Lung (tissue), 12 donors: ENCODE results near the gene SLCO2B1. TPM values are rescaled to one million over a fixed set of nuclear protein-coding genes. Genes with fewer than 3 reads are reported as not detected.

Experiments
- ATAC-seq: fragments of 200-7000 bp; cut with Tn5 transposase; one replicate; pipeline ENCODE4 v1.9.1; 2020; ENCODE audit warnings: moderate number of reproducible peaks; ENCODE audit not compliant: insufficient read depth, low FRiP score
- DNase-seq, 3 donors: peaks; one replicate each; pipeline ENCODE4 v3.0.0-alpha.2; 2013 to 2017
- H3K27ac ChIP-seq, 2 donors: one replicate each; pipeline ENCODE4 v1.5.1; 2013; ENCODE audit warnings: mild to moderate bottlenecking in 2 of 2, moderate library complexity in 2 of 2, control low read depth in 1 of 2, inconsistent platforms in 1 of 2, low read depth in 1 of 2, low read length in 1 of 2
- H3K27me3 ChIP-seq, 3 donors: one replicate each; pipeline ENCODE4 v1.5.1; 2013; ENCODE audit warnings: low read length in 2 of 3; ENCODE audit not compliant: control insufficient read depth in 3 of 3, insufficient read depth in 3 of 3
- H3K36me3 ChIP-seq, 4 donors: one replicate each; pipeline ENCODE4 v1.5.1; 2013; ENCODE audit warnings: low read length in 4 of 4, mild to moderate bottlenecking in 1 of 4, moderate library complexity in 1 of 4; ENCODE audit not compliant: control insufficient read depth in 4 of 4, insufficient read depth in 4 of 4
- H3K4me1 ChIP-seq, 5 donors: one replicate each; pipeline ENCODE4 v1.5.1; 2013; ENCODE audit warnings: low read length in 5 of 5, mild to moderate bottlenecking in 2 of 5, moderate library complexity in 1 of 5; ENCODE audit not compliant: control insufficient read depth in 5 of 5, insufficient read depth in 5 of 5
- H3K4me3 ChIP-seq: one replicate; pipeline ENCODE4 v1.5.1; 2013; ENCODE audit warnings: mild to moderate bottlenecking, control low read depth, moderate library complexity
- H3K9ac ChIP-seq, 2 donors: one replicate each; pipeline ENCODE4 v1.5.1; 2013; ENCODE audit warnings: low read length in 2 of 2, control low read depth in 1 of 2; ENCODE audit not compliant: insufficient read depth in 1 of 2
- H3K9me3 ChIP-seq, 4 donors: one replicate each; pipeline ENCODE4 v1.5.1; 2013; ENCODE audit warnings: low read length in 3 of 4, mild to moderate bottlenecking in 1 of 4, moderate library complexity in 1 of 4; ENCODE audit not compliant: control insufficient read depth in 4 of 4, insufficient read depth in 3 of 4
- WGBS, 2 donors: extraction: QIAGEN DNeasy Blood & Tissue Kit; methylation state at CpG; one replicate each; pipeline ENCODE4 v1.1.7; 2013; 5-methylcytosine and 5-hydroxymethylcytosine counted together
- polyA plus RNA-seq, 2 donors: library from polyadenylated mRNA; stranded (reverse); fragments of 200-250 nt; gene quantifications; one replicate each; pipeline ENCODE4 v1.2.1, GENCODE V29; 2013
- total RNA-seq, 2 donors: library from RNA; depleted of rRNA in 1 of 2; stranded (reverse); fragments of >200 nt in 1 of 2; gene quantifications; one replicate each; pipeline ENCODE4 v1.2.1, GENCODE V29; 2014 to 2021
- TF ChIP-seq, protein P1 (sequence below): IDR thresholded peaks from 2 replicates; pipeline ENCODE4 v1.5.1; 2012; ENCODE audit warnings: mild to moderate bottlenecking; ENCODE audit errors: control extremely low read depth, extremely low read depth
- donor health status: control.
- donor health status: control.
- donor health status: Bipolar disorder and iron deficiency.
- donor health status: healthy.
- donor health status: DM: yes; HTN: yes; CAD: no.

Gene SLCO2B1
- total and polyA plus RNA-seq, 4 donors = 22.2 to 244 (median 55.2) TPM

GRCh38 chr11:75241906-75242644, 91.2 kb downstream of the SLCO2B1 start:
- no peak overlapping the region for H3K27ac ChIP-seq
- TF ChIP-seq, protein P1, sequence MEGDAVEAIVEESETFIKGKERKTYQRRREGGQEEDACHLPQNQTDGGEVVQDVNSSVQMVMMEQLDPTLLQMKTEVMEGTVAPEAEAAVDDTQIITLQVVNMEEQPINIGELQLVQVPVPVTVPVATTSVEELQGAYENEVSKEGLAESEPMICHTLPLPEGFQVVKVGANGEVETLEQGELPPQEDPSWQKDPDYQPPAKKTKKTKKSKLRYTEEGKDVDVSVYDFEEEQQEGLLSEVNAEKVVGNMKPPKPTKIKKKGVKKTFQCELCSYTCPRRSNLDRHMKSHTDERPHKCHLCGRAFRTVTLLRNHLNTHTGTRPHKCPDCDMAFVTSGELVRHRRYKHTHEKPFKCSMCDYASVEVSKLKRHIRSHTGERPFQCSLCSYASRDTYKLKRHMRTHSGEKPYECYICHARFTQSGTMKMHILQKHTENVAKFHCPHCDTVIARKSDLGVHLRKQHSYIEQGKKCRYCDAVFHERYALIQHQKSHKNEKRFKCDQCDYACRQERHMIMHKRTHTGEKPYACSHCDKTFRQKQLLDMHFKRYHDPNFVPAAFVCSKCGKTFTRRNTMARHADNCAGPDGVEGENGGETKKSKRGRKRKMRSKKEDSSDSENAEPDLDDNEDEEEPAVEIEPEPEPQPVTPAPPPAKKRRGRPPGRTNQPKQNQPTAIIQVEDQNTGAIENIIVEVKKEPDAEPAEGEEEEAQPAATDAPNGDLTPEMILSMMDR = no peak
- H3K27me3 ChIP-seq = peaks cover 3 to 56% (median 37%) of the 10 kb centered on the region in 3 donors
- H3K9ac ChIP-seq = no peak overlapping the region
- H3K4me1 ChIP-seq = peaks cover 0 to 6% (median 0%) of the 10 kb centered on the region in 5 donors
- H3K4me3 ChIP-seq = peak overlapping the region; percentile 6
- peak; percentile 21 for ATAC-seq
- no peak for DNase-seq
- no peaks in the 10 kb centered on the region for H3K9me3 ChIP-seq
- 6 to 9% methylated on average over 54 to 72 of the region's 72 CpGs for WGBS, 2 donors
- H3K36me3 ChIP-seq = no peaks in the 10 kb centered on the region

- H3K9me3 ChIP-seq = no peaks in the 10 kb centered on the region
- H3K36me3 ChIP-seq = no peaks in the 10 kb centered on the region
- TF ChIP-seq, protein P1 = no peak
- DNase-seq (no peak), ATAC-seq (no peak)
- peaks cover 3 to 50% (median 37%) of the 10 kb centered on the region in 3 donors for H3K27me3 ChIP-seq
- H3K27ac ChIP-seq = no peak overlapping the region
- H3K9ac ChIP-seq = no peak overlapping the region
- no peak overlapping the region for H3K4me3 ChIP-seq
- 80 to 82% methylated on average over 16 of the region's 16 CpGs for whole genome bisulfite sequencing, 2 donors
- peaks cover 0 to 6% (median 0%) of the 10 kb centered on the region in 5 donors for H3K4me1 ChIP-seq
Observed at GRCh38 chr11:75242722-75243600, 92.1 kb downstream of the SLCO2B1 start.

DNA sequence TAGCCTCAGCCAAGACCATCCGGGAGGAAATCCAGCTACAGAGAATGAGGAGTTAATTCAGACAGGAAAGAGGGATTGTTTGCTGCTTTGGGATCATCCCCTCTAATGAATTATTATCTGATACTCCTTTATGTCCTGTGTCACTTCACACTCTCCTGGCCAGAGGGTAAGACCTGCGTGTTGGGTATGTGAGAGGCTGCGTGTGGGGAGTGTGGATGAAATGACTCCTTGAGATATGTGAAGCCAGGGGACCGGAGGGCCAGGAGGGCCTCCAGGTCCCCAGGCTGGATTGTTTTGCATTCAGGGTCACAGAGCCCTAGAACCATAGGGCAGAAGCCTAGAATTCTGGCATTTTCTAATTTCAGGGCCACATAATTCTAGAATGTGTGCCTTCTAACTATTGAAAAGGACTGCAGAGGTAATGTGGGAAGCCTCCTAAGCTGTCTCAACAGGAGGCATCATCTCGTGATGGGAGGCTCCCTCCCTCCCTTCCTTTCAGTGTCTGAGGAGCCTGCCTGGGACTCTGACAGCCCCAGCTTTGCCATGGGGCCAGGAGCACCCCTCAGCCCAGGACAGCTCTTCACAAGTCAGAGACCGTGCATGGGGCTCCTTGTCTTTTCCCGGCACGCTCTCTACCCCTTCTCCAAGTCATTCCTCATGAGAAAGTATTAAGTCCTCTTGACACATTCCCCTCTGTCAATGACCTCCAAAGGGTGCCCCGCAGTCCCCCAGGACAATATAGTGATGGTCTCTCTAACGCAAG, 93.3 kb downstream of the SLCO2B1 start:
- TF ChIP-seq, protein P1 = no peak
- Histone ChIP-seq H3K9ac (no peak overlapping the region), H3K27me3 (peaks cover 3 to 46% (median 36%) of the 10 kb centered on the region in 3 donors), H3K4me3 (no peak overlapping the region), H3K27ac (no peak overlapping the region), H3K36me3 (no peaks in the 10 kb centered on the region), H3K4me1 (peaks cover 0 to 6% (median 0%) of the 10 kb centered on the region in 5 donors), H3K9me3 (no peaks in the 10 kb centered on the region)
- DNase-seq (no peak), ATAC-seq (no peak)
- 77 to 84% methylated on average over 10 of the region's 10 CpGs for WGBS, 2 donors
